ENCODE data around the gene OBP2A. TPM values are rescaled to one million over a fixed set of nuclear protein-coding genes. Genes with fewer than 3 reads are reported as not detected.
"Not testable (repeated sequence)": the region's sequence is repeated elsewhere in the genome, so short reads cannot be mapped to it uniquely, and the experiment has no call there.

Gene OBP2A
- total RNA-seq, 2 experiments from 2014 or later, result not detected

- Histone ChIP-seq H3K9me2 (ENCODE audit: insufficient read depth, low read length) (no peaks in the 10 kb centered on the region), H3K36me3 (ENCODE audit: insufficient read depth, low read length) (no peaks in the 10 kb centered on the region), H3K4me1 (ENCODE audit: insufficient read depth, low read length, poor library complexity, severe bottlenecking) (no peaks in the 10 kb centered on the region), H3K9me3 (ENCODE audit: low read length) (no peaks in the 10 kb centered on the region), H3K4me2 (ENCODE audit: low read length) (no peak overlapping the region), H3K4me3 (ENCODE audit: low read depth, low read length, poor library complexity, severe bottlenecking) (no peak overlapping the region), H4K20me1 (ENCODE audit: insufficient read depth, low read length) (no peaks in the 10 kb centered on the region), H2AFZ (ENCODE audit: low read length) (no peak overlapping the region), H3K79me2 (ENCODE audit: insufficient read depth, low read depth, low read length) (no peaks in the 10 kb centered on the region), H3K27ac (ENCODE audit: low read depth, low read length, poor library complexity, severe bottlenecking) (no peak overlapping the region)
- BruUV-seq (replicated peaks), result no TSS peak
- CTCF ChIA-PET (ENCODE audit: unreplicated experiment), result no interaction called here
- no peak for TF ChIP-seq EZH2phosphoT487 (IDR thresholded peaks at IDR 0.05; ENCODE audit: borderline replicate concordance, low read depth, low read length)
- POLR2A ChIA-PET, result no interaction called here
- DNase-seq (ENCODE audit: low spot score), result no peak
- intact Hi-C loops (cut with micrococcal nuclease; ENCODE audit: unreplicated experiment), result no loop called here
These were observed 19.0 kb upstream of the OBP2A start for GRCh38 chr9:135526730-135527571.

DNA sequence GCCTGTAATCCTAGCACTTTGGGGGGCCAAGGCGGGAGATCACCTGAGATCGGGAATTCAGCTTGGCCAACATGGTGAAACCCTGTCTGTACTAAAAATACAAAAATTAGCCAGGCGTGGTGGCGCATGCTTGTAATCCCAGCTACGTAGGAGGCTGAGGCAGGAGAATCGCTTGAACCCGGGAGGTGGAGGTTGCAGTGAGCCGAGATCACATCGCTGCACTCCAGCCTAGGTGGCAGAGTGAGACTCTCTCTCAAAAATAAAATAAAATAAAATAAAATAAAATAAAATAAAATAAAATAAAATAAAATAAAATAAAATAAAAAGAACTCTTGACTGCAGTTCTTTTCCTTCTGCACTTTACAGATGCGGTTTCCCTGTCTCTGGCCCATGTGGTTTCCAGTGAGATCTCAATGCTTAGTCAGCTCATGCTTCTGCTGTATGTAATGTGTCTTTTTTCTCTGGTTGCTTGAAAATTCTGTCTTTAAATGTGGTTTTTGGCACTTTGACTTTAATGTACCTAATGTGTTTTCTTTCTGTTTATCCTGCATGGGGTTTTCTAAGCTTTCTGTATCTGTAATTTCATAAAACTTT is 17.0 kb upstream of the OBP2A start:
- H4K20me1 ChIP-seq (ENCODE audit: insufficient read depth, low read length); H2AFZ ChIP-seq (ENCODE audit: low read length); DNase-seq (ENCODE audit: low spot score); H3K4me3 ChIP-seq (ENCODE audit: low read depth, low read length, poor library complexity, severe bottlenecking); H3K9me3 ChIP-seq (ENCODE audit: low read length); H3K27ac ChIP-seq (ENCODE audit: low read depth, low read length, poor library complexity, severe bottlenecking); BruUV-seq (replicated peaks); H3K36me3 ChIP-seq (ENCODE audit: insufficient read depth, low read length); H3K4me2 ChIP-seq (ENCODE audit: low read length); intact Hi-C loops (cut with micrococcal nuclease; ENCODE audit: unreplicated experiment); POLR2A ChIA-PET; CTCF ChIA-PET (ENCODE audit: unreplicated experiment); H3K9me2 ChIP-seq (ENCODE audit: insufficient read depth, low read length); H3K79me2 ChIP-seq (ENCODE audit: insufficient read depth, low read depth, low read length); H3K4me1 ChIP-seq (ENCODE audit: insufficient read depth, low read length, poor library complexity, severe bottlenecking): not testable (repeated sequence)

GRCh38 chr9:135530146-135530545 is 15.8 kb upstream of the OBP2A start:
- H2AFZ ChIP-seq (ENCODE audit: low read length), result no peak overlapping the region
- no peaks in the 10 kb centered on the region for H3K79me2 ChIP-seq (ENCODE audit: insufficient read depth, low read depth, low read length)
- no peak for TF ChIP-seq EZH2phosphoT487 (IDR thresholded peaks at IDR 0.05; ENCODE audit: borderline replicate concordance, low read depth, low read length)
- TF ChIP-seq, protein P1, sequence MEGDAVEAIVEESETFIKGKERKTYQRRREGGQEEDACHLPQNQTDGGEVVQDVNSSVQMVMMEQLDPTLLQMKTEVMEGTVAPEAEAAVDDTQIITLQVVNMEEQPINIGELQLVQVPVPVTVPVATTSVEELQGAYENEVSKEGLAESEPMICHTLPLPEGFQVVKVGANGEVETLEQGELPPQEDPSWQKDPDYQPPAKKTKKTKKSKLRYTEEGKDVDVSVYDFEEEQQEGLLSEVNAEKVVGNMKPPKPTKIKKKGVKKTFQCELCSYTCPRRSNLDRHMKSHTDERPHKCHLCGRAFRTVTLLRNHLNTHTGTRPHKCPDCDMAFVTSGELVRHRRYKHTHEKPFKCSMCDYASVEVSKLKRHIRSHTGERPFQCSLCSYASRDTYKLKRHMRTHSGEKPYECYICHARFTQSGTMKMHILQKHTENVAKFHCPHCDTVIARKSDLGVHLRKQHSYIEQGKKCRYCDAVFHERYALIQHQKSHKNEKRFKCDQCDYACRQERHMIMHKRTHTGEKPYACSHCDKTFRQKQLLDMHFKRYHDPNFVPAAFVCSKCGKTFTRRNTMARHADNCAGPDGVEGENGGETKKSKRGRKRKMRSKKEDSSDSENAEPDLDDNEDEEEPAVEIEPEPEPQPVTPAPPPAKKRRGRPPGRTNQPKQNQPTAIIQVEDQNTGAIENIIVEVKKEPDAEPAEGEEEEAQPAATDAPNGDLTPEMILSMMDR (conservative IDR thresholded peaks at IDR 0.05; ENCODE audit: low read length), result no peak
- no peaks in the 10 kb centered on the region for H4K20me1 ChIP-seq (ENCODE audit: insufficient read depth, low read length)
- POLR2A ChIA-PET, result no interaction called here
- no peak for DNase-seq (ENCODE audit: low spot score)
- CTCF ChIA-PET (ENCODE audit: unreplicated experiment), result no interaction called here
- intact Hi-C loops (cut with micrococcal nuclease; ENCODE audit: unreplicated experiment), result no loop called here
- no TSS peak for BruUV-seq (replicated peaks)
- H3K9me3 ChIP-seq (ENCODE audit: low read length), result no peaks in the 10 kb centered on the region
- H3K4me3 ChIP-seq (ENCODE audit: low read depth, low read length, poor library complexity, severe bottlenecking), result no peak overlapping the region
- no peak overlapping the region for H3K27ac ChIP-seq (ENCODE audit: low read depth, low read length, poor library complexity, severe bottlenecking)
- no peaks in the 10 kb centered on the region for H3K9me2 ChIP-seq (ENCODE audit: insufficient read depth, low read length)
- H3K4me1 ChIP-seq (ENCODE audit: insufficient read depth, low read length, poor library complexity, severe bottlenecking), result no peaks in the 10 kb centered on the region
- H3K36me3 ChIP-seq (ENCODE audit: insufficient read depth, low read length), result no peaks in the 10 kb centered on the region
- H3K4me2 ChIP-seq (ENCODE audit: low read length), result no peak overlapping the region
